ENCODE measurements around the gene UBALD1. TPM values are rescaled to one million over a fixed set of nuclear protein-coding genes. Genes with fewer than 3 reads are reported as not detected.

UBALD1 gene
- total and polyA plus RNA-seq, 10 of the 15 experiments (the other 5 are each of a cell fraction or from before 2014, with no cell fraction given): 0.05 to 32.7 (median 5.1) TPM

DNA sequence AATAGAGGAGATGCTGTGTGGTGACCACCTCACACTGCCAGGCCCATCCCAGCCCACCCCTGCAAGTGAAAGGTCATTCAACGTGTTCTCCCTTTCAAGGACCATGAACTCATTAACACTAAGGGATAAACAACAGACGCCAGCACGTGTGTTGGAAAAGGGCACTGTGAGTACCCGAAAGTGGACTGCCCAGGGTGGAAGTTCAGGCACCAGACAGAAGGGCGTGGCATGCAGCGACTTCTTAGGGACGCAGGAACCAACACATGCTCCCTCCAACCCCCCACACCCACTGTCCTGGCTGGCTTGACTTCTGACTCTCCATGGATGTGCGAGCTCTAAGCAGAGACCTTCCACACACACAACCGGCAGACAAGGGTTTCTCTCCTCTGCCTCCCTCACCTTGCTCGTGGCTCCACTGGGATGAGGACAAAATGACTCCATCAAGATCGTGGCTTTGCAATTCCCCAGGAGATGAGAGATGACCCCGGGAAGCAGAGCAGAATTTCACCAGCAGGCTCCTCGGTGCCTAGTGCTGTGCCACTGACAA is 11.0 kb downstream of the UBALD1 start:
- ATAC-seq (no peak), FAIRE-seq (no peak), DNase-seq (ENCODE audit: low read depth, low spot score) (no peak)
- ChIA-PET POLR2A (no interaction called here), CTCF (no interaction called here), SMC1A (ENCODE audit: uncharacterized antibody, unreplicated experiment) (no interaction called here), RAD21 (ENCODE audit: unreplicated experiment) (no interaction called here)
- Histone ChIP-seq H3K9ac (ENCODE audit: control insufficient read depth, insufficient read depth, low read length) (no peak overlapping the region), H3K79me2 (ENCODE audit: control insufficient read depth, insufficient read depth, low read length) (no peaks in the 10 kb centered on the region), H3K4me2 (ENCODE audit: control insufficient read depth, insufficient read depth) (no peak overlapping the region), H3K9me3 (replicated peaks; ENCODE audit: control insufficient read depth, insufficient read depth, low read length) (no peaks in the 10 kb centered on the region), H3K27me3 (replicated peaks in 1 of 2; ENCODE audit: control insufficient read depth in 2 of 2, insufficient read depth in 2 of 2, low read length in 1 of 2) (no peaks in the 10 kb centered on the region), H3K36me3 (ENCODE audit: control insufficient read depth in 2 of 2, insufficient read depth in 2 of 2, low read length in 1 of 2) (peaks cover 0 to 3% of the 10 kb centered on the region in 2 experiments; a peak in 2 of 4 replicates), H2AFZ (ENCODE audit: control insufficient read depth, low read depth, low read length) (no peak overlapping the region), H3K4me1 (ENCODE audit: control insufficient read depth, insufficient read depth, low read length) (no peaks in the 10 kb centered on the region), H4K20me1 (ENCODE audit: control insufficient read depth, insufficient read depth) (no peaks in the 10 kb centered on the region), H3K27ac (ENCODE audit: control insufficient read depth, insufficient read depth) (no peak overlapping the region), H3K4me3 (no peak overlapping the region)
- no TSS peak for BruUV-seq (replicated peaks)
- intact Hi-C loops (cut with micrococcal nuclease; ENCODE audit: unreplicated experiment) (no loop called here), in situ Hi-C loops (cut with MboI) (no loop called here)
- 0 out of 2 replicates have a peak, but pooled peaks have one; percentile 22 for TF ChIP-seq POLR2A (IDR thresholded peaks at IDR 0.05; ENCODE audit: low read depth, low read length)
- TF ChIP-seq, protein P1, sequence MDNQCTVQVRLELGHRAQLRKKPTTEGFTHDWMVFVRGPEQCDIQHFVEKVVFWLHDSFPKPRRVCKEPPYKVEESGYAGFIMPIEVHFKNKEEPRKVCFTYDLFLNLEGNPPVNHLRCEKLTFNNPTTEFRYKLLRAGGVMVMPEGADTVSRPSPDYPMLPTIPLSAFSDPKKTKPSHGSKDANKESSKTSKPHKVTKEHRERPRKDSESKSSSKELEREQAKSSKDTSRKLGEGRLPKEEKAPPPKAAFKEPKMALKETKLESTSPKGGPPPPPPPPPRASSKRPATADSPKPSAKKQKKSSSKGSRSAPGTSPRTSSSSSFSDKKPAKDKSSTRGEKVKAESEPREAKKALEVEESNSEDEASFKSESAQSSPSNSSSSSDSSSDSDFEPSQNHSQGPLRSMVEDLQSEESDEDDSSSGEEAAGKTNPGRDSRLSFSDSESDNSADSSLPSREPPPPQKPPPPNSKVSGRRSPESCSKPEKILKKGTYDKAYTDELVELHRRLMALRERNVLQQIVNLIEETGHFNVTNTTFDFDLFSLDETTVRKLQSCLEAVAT (IDR thresholded peaks at IDR 0.05): no peak
- 57% methylated on average over 12 of the region's 13 CpGs for WGBS (ENCODE audit: insufficient coverage, insufficient replicate concordance, low lambda C conversion rate, missing lambda C conversion rate)

DNA sequence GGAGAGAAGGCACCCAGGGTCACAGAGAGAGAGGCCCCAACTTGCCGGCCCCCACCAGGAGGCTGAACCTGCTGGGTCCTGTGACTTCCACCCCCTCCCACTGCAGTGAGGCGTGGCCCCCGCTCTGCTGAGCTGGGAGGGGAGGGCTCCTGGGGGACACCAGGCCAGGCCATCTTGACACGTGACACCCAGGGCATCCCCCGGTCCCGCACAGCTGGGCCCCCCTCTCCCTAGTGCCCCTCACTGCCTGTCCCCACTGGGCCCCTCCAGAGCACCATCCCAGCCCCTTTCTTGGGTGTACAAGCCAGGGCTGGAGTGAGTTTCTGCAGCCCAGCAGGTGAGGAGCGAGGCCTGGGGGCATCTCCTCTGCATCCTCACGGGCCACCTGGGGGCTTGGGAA is 12.4 kb downstream of the UBALD1 start:
- SMC1A ChIA-PET (ENCODE audit: uncharacterized antibody, unreplicated experiment): no interaction called here
- H3K4me2 ChIP-seq (ENCODE audit: control insufficient read depth, insufficient read depth): no peak overlapping the region

More for the DNA sequence above, 12.4 kb downstream of the UBALD1 start:
- H3K79me2 ChIP-seq (ENCODE audit: control insufficient read depth, insufficient read depth, low read length): no peaks in the 10 kb centered on the region
- 39% methylated on average over 8 of the region's 8 CpGs for WGBS (ENCODE audit: insufficient coverage, insufficient replicate concordance, low lambda C conversion rate, missing lambda C conversion rate)
- no peak overlapping the region for H3K9ac ChIP-seq (ENCODE audit: control insufficient read depth, insufficient read depth, low read length)
- intact Hi-C loops (cut with micrococcal nuclease; ENCODE audit: unreplicated experiment) (no loop called here), in situ Hi-C loops (cut with MboI) (no loop called here)
- ChIA-PET CTCF (no interaction called here), POLR2A (no interaction called here), RAD21 (ENCODE audit: unreplicated experiment) (no interaction called here)
- H3K27me3 ChIP-seq (replicated peaks in 1 of 2; ENCODE audit: control insufficient read depth in 2 of 2, insufficient read depth in 2 of 2, low read length in 1 of 2): no peaks in the 10 kb centered on the region; a peak in 1 of 4 replicates
- no peak overlapping the region for H2AFZ ChIP-seq (ENCODE audit: control insufficient read depth, low read depth, low read length)
- TF ChIP-seq, protein P2, sequence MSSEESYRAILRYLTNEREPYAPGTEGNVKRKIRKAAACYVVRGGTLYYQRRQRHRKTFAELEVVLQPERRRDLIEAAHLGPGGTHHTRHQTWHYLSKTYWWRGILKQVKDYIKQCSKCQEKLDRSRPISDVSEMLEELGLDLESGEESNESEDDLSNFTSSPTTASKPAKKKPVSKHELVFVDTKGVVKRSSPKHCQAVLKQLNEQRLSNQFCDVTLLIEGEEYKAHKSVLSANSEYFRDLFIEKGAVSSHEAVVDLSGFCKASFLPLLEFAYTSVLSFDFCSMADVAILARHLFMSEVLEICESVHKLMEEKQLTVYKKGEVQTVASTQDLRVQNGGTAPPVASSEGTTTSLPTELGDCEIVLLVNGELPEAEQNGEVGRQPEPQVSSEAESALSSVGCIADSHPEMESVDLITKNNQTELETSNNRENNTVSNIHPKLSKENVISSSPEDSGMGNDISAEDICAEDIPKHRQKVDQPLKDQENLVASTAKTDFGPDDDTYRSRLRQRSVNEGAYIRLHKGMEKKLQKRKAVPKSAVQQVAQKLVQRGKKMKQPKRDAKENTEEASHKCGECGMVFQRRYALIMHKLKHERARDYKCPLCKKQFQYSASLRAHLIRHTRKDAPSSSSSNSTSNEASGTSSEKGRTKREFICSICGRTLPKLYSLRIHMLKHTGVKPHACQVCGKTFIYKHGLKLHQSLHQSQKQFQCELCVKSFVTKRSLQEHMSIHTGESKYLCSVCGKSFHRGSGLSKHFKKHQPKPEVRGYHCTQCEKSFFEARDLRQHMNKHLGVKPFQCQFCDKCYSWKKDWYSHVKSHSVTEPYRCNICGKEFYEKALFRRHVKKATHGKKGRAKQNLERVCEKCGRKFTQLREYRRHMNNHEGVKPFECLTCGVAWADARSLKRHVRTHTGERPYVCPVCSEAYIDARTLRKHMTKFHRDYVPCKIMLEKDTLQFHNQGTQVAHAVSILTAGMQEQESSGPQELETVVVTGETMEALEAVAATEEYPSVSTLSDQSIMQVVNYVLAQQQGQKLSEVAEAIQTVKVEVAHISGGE (CRISPR knock-in tag; IDR thresholded peaks at IDR 0.05): no peak
- TF ChIP-seq ZNF207 (IDR thresholded peaks at IDR 0.05; ENCODE audit: borderline replicate concordance) (no peak), ZNF384 (IDR thresholded peaks at IDR 0.05; ENCODE audit: borderline replicate concordance, low read depth, low read length) (no peak), EP300 (IDR thresholded peaks at IDR 0.05; ENCODE audit: borderline replicate concordance in 1 of 2, control insufficient read depth in 1 of 2, low read depth in 2 of 2, low read length in 2 of 2) (no peak), KLF5 (IDR thresholded peaks at IDR 0.05; ENCODE audit: partially characterized antibody) (no peak), CREB1 (IDR thresholded peaks at IDR 0.05; ENCODE audit: low read depth) (no peak), BMI1 (IDR thresholded peaks at IDR 0.05; ENCODE audit: borderline replicate concordance) (no peak), KAT2A (conservative IDR thresholded peaks at IDR 0.05; ENCODE audit: control insufficient read depth, low read depth, low read length) (no peak), RBBP5 (conservative IDR thresholded peaks at IDR 0.05) (no peak), GATAD2B (conservative IDR thresholded peaks at IDR 0.05; ENCODE audit: low read depth) (no peak), PAX8 (IDR thresholded peaks at IDR 0.05) (no peak), PML (IDR thresholded peaks at IDR 0.05; ENCODE audit: low read length) (no peak), ZNF24 (IDR thresholded peaks at IDR 0.05) (no peak)
- H4K20me1 ChIP-seq (ENCODE audit: control insufficient read depth, insufficient read depth): no peaks in the 10 kb centered on the region
- no peaks in the 10 kb centered on the region for H3K9me3 ChIP-seq (replicated peaks; ENCODE audit: control insufficient read depth, insufficient read depth, low read length)
- no peaks in the 10 kb centered on the region for H3K4me1 ChIP-seq (ENCODE audit: control insufficient read depth, insufficient read depth, low read length)
- no peak overlapping the region for H3K27ac ChIP-seq (ENCODE audit: control insufficient read depth, insufficient read depth)
- BruUV-seq (replicated peaks): no TSS peak
- H3K36me3 ChIP-seq (ENCODE audit: control insufficient read depth in 2 of 2, insufficient read depth in 2 of 2, low read length in 1 of 2): no peaks in the 10 kb centered on the region
- FAIRE-seq (no peak), ATAC-seq (no peak), DNase-seq (ENCODE audit: low read depth, low spot score) (no peak)
- no peak overlapping the region for H3K4me3 ChIP-seq

Data from GM12878 (cell line).